Measurements from ENCODE around the gene TIGD3. TPM values are rescaled to one million over a fixed set of nuclear protein-coding genes. Genes with fewer than 3 reads are reported as not detected.

Gene TIGD3
- total RNA-seq, 4 donors from 2014 or later = not detected

DNA sequence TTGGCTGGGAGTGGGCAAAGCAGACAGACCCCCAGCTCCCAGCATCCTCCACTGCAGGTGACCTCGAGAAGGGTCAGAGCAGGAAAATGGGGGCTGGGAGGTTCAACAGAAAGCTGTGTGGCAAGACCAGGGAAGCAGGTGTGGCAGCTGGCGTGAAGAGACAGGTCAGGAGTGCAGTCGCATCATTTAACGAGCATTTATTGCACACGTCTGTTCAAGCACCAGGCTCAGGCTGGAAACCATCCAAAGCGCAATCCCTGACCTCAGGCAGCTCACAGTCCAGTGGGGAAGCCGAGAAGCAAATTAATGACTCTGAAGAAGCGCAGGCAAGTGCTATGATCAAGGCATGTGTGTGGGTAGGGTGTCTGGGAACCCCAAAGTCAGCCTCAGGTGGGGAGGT, 20.5 kb downstream of the TIGD3 start:
- TF ChIP-seq, protein P1, sequence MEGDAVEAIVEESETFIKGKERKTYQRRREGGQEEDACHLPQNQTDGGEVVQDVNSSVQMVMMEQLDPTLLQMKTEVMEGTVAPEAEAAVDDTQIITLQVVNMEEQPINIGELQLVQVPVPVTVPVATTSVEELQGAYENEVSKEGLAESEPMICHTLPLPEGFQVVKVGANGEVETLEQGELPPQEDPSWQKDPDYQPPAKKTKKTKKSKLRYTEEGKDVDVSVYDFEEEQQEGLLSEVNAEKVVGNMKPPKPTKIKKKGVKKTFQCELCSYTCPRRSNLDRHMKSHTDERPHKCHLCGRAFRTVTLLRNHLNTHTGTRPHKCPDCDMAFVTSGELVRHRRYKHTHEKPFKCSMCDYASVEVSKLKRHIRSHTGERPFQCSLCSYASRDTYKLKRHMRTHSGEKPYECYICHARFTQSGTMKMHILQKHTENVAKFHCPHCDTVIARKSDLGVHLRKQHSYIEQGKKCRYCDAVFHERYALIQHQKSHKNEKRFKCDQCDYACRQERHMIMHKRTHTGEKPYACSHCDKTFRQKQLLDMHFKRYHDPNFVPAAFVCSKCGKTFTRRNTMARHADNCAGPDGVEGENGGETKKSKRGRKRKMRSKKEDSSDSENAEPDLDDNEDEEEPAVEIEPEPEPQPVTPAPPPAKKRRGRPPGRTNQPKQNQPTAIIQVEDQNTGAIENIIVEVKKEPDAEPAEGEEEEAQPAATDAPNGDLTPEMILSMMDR (IDR thresholded peaks at IDR 0.05; ENCODE audit: low read depth) = no peak

DNA sequence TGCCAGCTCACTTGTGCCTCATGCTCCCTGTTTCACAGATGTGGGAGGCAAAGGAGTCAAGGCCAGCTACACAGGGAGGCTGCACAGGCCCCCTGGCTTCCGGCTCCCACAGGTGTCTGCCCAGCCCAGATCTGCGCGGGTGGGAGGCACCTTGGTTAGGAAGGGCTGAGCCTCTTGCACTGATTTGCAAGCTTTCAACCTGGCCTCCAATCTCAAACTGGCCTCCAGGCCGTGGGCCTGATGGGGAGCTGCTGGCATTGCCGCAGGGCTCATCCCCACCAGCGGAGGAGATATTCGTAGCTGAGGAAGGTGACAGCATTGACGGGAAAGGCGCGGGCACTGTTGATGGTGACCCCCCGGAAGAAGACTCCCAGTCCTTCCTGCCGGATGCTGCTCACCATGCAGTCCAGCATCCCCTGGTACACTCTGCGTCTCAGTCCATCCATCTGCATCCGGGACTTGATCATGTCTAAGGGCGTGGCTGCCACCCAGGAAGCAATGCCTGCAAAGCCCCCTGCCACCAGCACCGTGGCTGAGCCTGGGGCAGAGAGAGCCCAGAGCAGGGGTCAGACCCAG, 21.7 kb downstream of the TIGD3 start:
- TF ChIP-seq, protein P1 (IDR thresholded peaks at IDR 0.05; ENCODE audit: low read depth) = no peak

DNA sequence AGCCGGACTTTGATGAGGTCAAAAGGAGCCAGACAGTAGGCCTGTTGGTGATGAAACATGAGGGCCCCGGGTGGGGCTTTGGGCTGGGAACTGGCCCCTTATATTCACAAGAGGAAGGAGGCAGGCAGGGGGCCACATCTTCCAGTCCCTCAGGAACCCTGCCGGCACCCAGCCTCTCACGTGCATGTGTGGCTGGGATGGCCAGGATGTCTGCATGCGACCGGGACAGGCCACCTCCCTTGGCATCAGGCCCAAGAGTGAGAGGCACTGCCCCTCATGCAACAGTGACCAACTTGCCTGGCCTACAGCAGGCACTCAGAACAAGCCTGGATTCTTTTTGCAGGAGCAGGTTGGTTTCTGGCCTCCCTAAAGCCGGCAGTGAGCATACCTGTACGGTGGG, 22.5 kb downstream of the TIGD3 start:
- TF ChIP-seq, protein P1 (IDR thresholded peaks at IDR 0.05; ENCODE audit: low read depth) = no peak

DNA sequence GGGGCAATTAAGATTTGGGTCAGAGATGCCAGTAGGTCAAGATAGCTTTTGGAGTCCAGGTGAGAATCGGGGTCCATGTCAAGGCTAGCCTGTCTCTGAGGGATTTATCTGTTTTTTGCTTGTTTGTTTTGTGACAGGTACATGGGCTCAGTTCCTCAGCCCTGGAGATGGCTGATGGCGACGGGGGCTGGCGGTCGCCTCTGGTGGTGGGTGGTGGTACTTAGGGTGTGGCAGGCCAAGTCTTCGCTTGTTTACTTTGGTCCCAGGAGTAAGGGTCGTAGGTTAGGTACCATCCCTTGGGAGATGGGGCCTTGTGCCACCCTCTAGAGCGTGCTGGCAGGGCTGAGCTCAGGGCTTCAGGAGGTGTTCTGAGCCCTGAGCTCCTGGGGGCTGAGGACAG, 23.2 kb downstream of the TIGD3 start:
- TF ChIP-seq, protein P1 (IDR thresholded peaks at IDR 0.05; ENCODE audit: low read depth) = no peak

DNA sequence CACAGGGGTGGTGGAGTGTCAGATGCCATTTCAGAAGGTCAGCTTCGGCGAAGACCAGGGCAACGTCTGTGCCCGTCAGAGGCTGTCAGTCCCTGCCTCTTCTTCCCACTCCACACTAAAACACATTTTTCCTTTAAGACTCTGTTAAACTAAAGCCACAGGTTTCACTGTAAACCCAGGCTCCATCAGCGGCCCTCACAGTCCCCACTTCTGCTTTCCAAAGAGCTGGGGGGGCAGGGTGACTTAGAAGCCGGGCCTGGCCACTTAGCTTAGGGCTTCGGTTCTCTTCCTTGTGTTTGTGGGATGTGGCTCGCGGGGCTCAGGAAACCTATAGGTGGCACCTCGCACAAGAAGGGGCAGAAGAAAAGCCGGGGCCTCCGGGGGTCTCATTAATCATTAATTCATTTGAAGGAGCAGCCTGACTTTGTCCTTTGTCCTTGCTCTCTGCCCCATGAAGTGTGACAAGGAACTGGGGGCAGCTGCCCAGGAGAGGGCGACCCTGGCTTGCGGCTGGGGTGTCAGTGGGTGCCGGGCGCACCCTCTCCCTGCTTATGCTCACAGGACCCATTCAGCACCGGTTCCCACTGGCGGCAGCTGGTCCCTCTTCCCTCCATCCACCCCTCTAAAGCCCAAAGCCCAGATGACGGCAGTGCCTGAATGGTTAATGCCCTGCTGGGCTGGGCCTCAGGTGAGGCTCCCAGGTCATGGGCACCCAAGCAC, 23.8 kb downstream of the TIGD3 start:
- TF ChIP-seq, protein P1 (IDR thresholded peaks at IDR 0.05; ENCODE audit: low read depth) = no peak

DNA sequence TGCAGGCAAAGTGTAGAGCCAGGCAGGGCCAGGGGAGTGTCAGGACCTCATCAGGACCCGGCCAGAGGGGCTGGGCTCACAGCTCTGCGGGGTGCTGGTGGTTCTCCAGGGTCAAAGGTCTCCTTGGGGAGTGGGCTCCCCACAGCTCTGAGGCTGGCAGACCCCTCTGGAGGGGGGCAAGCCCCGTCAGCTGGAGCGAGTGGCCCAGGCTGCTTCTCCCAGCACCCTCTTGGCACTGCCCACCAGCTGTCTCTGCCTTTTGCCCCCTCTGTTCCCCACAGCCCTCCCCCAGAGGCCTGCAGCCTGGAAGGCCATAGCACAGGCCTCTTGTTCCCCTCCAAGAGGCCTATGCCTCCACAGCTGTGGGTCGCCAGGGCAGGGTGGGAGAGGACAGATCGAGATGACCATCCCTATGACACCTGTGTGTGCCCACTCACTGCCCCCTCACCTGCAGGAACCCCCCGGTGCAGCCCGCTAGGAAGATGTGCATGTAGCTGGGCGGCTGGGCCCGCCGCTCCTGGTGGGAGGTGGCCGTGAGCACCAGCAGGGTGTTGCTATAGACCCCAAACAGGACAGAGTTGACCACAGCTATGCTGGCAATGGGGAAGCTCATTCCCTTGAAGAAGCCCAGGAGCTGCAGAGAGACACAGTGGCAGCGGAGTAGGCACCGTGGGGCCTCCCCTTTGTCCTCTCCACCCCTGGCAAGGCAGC, 24.5 kb downstream of the TIGD3 start:
- TF ChIP-seq, protein P1 (IDR thresholded peaks at IDR 0.05; ENCODE audit: low read depth) = no peak
